Midbrain (tissue), 1 donor: ENCODE data around the gene KAZN.
A peak's percentile ranks its signal among the peaks of the same experiment; 100 is the strongest.

Source experiments
- DNase-seq: peaks from one replicate; lab custom pipeline; 2025; lab: John Stamatoyannopoulos, UW

The KAZN gene

GRCh38 chr1:14647777-14648176, 49.3 kb downstream of the KAZN start:
- DNase-seq = no peak

GRCh38 chr1:14648391-14648790, 49.9 kb downstream of the KAZN start:
- no peak for DNase-seq

GRCh38 chr1:14648896-14649855, 50.7 kb downstream of the KAZN start:
- DNase-seq = no peak

GRCh38 chr1:14649976-14650375, 51.5 kb downstream of the KAZN start:
- no peak for DNase-seq

- peak; percentile 15 for DNase-seq
Measured at GRCh38 chr1:14650951-14651350, 52.5 kb downstream of the KAZN start.

GRCh38 chr1:14652840-14653239, 54.4 kb downstream of the KAZN start:
- DNase-seq = no peak

- DNase-seq = no peak
Measured at GRCh38 chr1:14653461-14653960, 55.0 kb downstream of the KAZN start.

- no peak for DNase-seq
Measured at GRCh38 chr1:14654554-14654953, 56.1 kb downstream of the KAZN start.

- DNase-seq = no peak
Measured at GRCh38 chr1:14655385-14655784, 56.9 kb downstream of the KAZN start.

- DNase-seq = no peak
Measured at GRCh38 chr1:14656384-14656937, 58.0 kb downstream of the KAZN start.

- DNase-seq = no peak
Measured at GRCh38 chr1:14658642-14659041, 60.2 kb downstream of the KAZN start.

- no peak for DNase-seq
Measured at GRCh38 chr1:14659913-14660312, 61.4 kb downstream of the KAZN start.

- no peak for DNase-seq
Measured at GRCh38 chr1:14660801-14661200, 62.3 kb downstream of the KAZN start.

- DNase-seq = no peak
Measured at GRCh38 chr1:14661222-14661621, 62.7 kb downstream of the KAZN start.

- no peak for DNase-seq
Measured at GRCh38 chr1:14662116-14662515, 63.6 kb downstream of the KAZN start.

GRCh38 chr1:14663773-14664172, 65.3 kb downstream of the KAZN start:
- DNase-seq = no peak

GRCh38 chr1:14666373-14666772, 67.9 kb downstream of the KAZN start:
- DNase-seq = no peak

GRCh38 chr1:14666962-14667650, 68.6 kb downstream of the KAZN start:
- no peak for DNase-seq

- DNase-seq = no peak
Measured at GRCh38 chr1:14667651-14667984, 69.1 kb downstream of the KAZN start.

GRCh38 chr1:14668538-14668937, 70.1 kb downstream of the KAZN start:
- DNase-seq = no peak

- DNase-seq = no peak
Measured at GRCh38 chr1:14672005-14672404, 73.5 kb downstream of the KAZN start.

GRCh38 chr1:14674030-14674429, 75.5 kb downstream of the KAZN start:
- DNase-seq = no peak

- no peak for DNase-seq
Measured at GRCh38 chr1:14676400-14676799, 77.9 kb downstream of the KAZN start.
